Hepatic stellate cell (primary cell): ENCODE results near the gene MRPL9.

Experiments used
- DNase-seq: peaks from one replicate; pipeline ENCODE4 v3.0.0; 2011; ENCODE audit warnings: low spot score

The MRPL9 gene

GRCh38 chr1:151710187-151710840, 53.0 kb downstream of the MRPL9 start:
- DNase-seq: peak; percentile 42
